Cardiac fibroblast (primary cell): Measurements from ENCODE around the gene C10orf90.

Experiments used
- DNase-seq, 2 donors: peaks; one replicate each; pipeline versions ENCODE4 v3.0.0 to v3.0.0-alpha.2; 2010; ENCODE audit warnings: low read depth in 2 of 2
- H3K4me3 ChIP-seq, 2 donors: replicated peaks in 1 of 2; 1 replicate in 1 of 2; 2 replicates in 1 of 2; pipeline ENCODE4 v1.5.1; 2011; ENCODE audit warnings: low read depth in 2 of 2, low read length in 2 of 2, mild to moderate bottlenecking in 2 of 2, moderate library complexity in 1 of 2
- TF ChIP-seq, protein P1 (sequence below): IDR thresholded peaks from one replicate; pipeline ENCODE4 v1.5.1; 2011; ENCODE audit warnings: low read depth, mild to moderate bottlenecking, low read length, inconsistent platforms

C10orf90 gene

DNA sequence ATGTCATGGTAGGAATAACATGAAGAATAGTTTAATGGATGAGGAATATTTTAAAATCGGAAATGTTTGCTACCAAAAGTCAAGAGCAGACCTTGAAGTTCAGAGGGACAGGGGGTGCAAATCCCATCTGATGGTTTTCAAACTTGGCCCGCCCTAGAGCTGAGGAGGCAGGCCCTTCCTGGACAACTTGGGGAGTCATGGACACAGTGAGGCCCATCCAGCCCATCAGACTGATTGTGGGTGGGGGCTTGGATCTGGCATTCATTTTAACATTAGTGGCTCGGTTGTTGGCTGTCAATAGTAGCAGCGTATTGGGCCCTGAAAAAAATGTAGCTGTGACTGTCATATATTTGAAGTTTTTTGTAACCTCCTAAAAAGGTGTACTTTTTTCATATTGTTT is 2.0 kb downstream of the C10orf90 start:
- no peak overlapping the region for H3K4me3 ChIP-seq
- TF ChIP-seq, protein P1, sequence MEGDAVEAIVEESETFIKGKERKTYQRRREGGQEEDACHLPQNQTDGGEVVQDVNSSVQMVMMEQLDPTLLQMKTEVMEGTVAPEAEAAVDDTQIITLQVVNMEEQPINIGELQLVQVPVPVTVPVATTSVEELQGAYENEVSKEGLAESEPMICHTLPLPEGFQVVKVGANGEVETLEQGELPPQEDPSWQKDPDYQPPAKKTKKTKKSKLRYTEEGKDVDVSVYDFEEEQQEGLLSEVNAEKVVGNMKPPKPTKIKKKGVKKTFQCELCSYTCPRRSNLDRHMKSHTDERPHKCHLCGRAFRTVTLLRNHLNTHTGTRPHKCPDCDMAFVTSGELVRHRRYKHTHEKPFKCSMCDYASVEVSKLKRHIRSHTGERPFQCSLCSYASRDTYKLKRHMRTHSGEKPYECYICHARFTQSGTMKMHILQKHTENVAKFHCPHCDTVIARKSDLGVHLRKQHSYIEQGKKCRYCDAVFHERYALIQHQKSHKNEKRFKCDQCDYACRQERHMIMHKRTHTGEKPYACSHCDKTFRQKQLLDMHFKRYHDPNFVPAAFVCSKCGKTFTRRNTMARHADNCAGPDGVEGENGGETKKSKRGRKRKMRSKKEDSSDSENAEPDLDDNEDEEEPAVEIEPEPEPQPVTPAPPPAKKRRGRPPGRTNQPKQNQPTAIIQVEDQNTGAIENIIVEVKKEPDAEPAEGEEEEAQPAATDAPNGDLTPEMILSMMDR, result no peak
- DNase-seq, result no peak

DNA sequence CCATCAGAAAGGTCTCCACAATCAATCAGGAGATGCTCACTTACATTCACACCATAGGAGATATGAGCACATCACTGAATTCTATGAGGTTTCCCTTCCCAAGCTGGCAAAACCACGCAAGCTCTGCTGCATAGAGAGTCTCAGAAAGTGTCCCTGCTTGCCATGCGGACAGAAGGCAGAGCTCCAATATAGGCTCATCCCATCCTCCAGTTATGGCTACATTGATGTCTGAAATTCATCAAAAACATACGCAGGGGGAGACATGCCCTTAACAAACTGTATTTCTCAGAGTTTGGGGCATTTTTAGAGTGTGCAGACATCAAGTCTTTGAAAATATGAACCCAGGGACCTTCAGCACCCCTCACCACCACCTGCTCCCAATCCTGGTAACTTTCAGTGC is 2.9 kb downstream of the C10orf90 start:
- no peak overlapping the region for H3K4me3 ChIP-seq
- DNase-seq, result no peak
- TF ChIP-seq, protein P1, result no peak

- DNase-seq, result no peak
- TF ChIP-seq, protein P1, result no peak
- no peak overlapping the region for H3K4me3 ChIP-seq
Measured at GRCh38 chr10:126665207-126665606, 5.3 kb downstream of the C10orf90 start.

DNA sequence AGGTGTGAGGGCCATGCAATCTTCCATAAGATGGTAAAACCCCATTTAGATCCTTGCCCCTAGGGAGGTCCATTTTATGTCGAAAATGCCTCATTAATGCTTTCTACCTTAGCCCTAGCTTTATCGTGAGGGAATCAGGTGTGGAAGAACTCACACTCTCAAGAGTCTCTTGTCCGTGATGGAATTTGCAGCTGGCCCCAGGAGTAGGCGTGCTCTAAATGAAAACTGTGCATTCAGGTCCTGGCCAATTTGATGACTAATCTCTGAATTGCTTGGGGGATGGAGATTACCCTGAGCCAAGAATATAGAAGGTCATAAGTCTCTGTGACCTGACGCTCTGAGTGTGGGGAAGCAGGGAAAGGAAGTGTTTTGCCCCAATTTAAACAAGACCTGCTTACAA is 6.6 kb downstream of the C10orf90 start:
- DNase-seq, result peak; percentile 87 to 93
- TF ChIP-seq, protein P1, result no peak
- no peak overlapping the region for H3K4me3 ChIP-seq

GRCh38 chr10:126663328-126663727 is 7.2 kb downstream of the C10orf90 start:
- TF ChIP-seq, protein P1, result no peak
- no peak overlapping the region for H3K4me3 ChIP-seq
- peak; percentile 95 to 97 for DNase-seq

DNA sequence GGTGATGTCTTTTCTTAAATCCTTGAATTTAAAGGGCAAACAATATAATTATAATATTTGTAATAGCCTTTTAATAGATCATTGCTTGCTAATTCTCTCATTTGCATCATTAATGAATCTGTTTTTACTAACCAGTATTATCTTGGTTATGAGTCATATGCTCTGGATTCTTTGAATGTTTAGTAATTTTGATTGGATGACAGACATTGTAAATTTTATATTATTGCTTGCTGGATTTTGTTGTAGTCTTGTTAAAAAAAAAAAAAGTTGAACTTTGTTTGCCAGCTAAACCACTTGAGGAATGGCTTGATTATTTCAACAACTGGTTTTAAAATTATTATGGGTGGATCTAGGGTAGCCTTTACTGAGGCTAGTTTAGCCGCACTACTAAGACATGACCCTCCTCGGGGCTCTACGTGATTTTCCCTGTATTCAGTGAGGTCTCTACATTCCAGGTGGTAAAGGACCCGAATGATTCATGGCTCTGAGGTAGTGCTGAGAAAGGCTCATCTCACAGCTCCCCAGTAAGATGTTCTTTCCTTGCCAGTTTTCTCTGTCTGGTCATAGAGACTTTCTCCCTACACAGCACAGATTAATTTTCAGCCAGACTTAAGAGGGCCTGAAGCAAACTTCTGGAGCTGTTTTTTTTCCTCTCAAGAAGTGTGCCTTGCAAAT is 8.5 kb downstream of the C10orf90 start:
- H3K4me3 ChIP-seq, result no peak overlapping the region
- peak; percentile 61 to 88 for DNase-seq
- TF ChIP-seq, protein P1, result no peak

- no peak overlapping the region for H3K4me3 ChIP-seq
- no peak for DNase-seq
- TF ChIP-seq, protein P1, result no peak
Measured at GRCh38 chr10:126661356-126661755, 9.1 kb downstream of the C10orf90 start.
